GM18511 (cell line): ENCODE data around the gene FILIP1.

ENCODE experiments used
- ATAC-seq: cut with Tn5 transposase; IDR thresholded peaks from one replicate; pipeline ENCODE4 v1.9.1; 2021; ENCODE audit warnings: mild to moderate bottlenecking, moderate library complexity; ENCODE audit not compliant: unreplicated experiment

FILIP1 gene

GRCh38 chr6:75279418-75279817 lies 214.2 kb downstream of the FILIP1 start:
- no peak for ATAC-seq

GRCh38 chr6:75278474-75279077 lies 215.0 kb downstream of the FILIP1 start:
- no peak for ATAC-seq

- ATAC-seq = no peak
These were observed 218.5 kb downstream of the FILIP1 start for GRCh38 chr6:75275067-75275466.

- no peak for ATAC-seq
These were observed 220.6 kb downstream of the FILIP1 start for GRCh38 chr6:75273009-75273408.

- ATAC-seq = no peak
These were observed 221.3 kb downstream of the FILIP1 start for GRCh38 chr6:75272145-75272840.

GRCh38 chr6:75268988-75269354 lies 224.6 kb downstream of the FILIP1 start:
- ATAC-seq = no peak

GRCh38 chr6:75268121-75268987 lies 225.2 kb downstream of the FILIP1 start:
- ATAC-seq = no peak

- ATAC-seq = no peak
These were observed 226.1 kb downstream of the FILIP1 start for GRCh38 chr6:75267461-75267860.

- ATAC-seq = peak; percentile 72
These were observed 226.8 kb downstream of the FILIP1 start for GRCh38 chr6:75266716-75267291.

- no peak for ATAC-seq
These were observed 230.2 kb downstream of the FILIP1 start for GRCh38 chr6:75263401-75263750.

- no peak for ATAC-seq
These were observed 230.7 kb downstream of the FILIP1 start for GRCh38 chr6:75262716-75263400.

GRCh38 chr6:75261299-75261698 lies 232.3 kb downstream of the FILIP1 start:
- no peak for ATAC-seq

- no peak for ATAC-seq
These were observed 236.1 kb downstream of the FILIP1 start for GRCh38 chr6:75257343-75258087.

GRCh38 chr6:75250552-75250951 lies 243.0 kb downstream of the FILIP1 start:
- ATAC-seq = no peak

GRCh38 chr6:75249837-75250236 lies 243.8 kb downstream of the FILIP1 start:
- no peak for ATAC-seq

GRCh38 chr6:75246386-75246785 lies 247.2 kb downstream of the FILIP1 start:
- ATAC-seq = no peak

GRCh38 chr6:75244063-75244584 lies 249.5 kb downstream of the FILIP1 start:
- no peak for ATAC-seq

- ATAC-seq = peak; percentile 95
These were observed 250.1 kb downstream of the FILIP1 start, which contains the start of gene COX7A2 for GRCh38 chr6:75243333-75244062. TSS of gene COX7A2 (minus strand) at chr6:75243801. CDS start at chr6:75243734, 67 bp downstream.
